Endothelial cell of umbilical vein (primary cell): ENCODE data around the gene GSDMA. TPM values are rescaled to one million over a fixed set of nuclear protein-coding genes. Genes with fewer than 3 reads are reported as not detected.

Source experiments
- BruUV-seq: library from RNA; stranded (reverse); fragments of 400-500 nt; replicated peaks from 2 replicates; lab custom pipeline; 2021; lab: Mats Ljungman, UMichigan
- CTCF ChIA-PET: fragments of 300-600, 350-600 bp; sonication (Branson Sonifier 250); formaldehyde crosslinking; loops from one replicate; lab custom pipeline; 2021; ENCODE audit warnings: antibody characterized with exemption, inconsistent platforms; lab: Charles Lee
- POLR2A ChIA-PET: fragments of 300-600, 350-600 bp; sonication (Branson Sonifier 250); formaldehyde crosslinking; loops from one replicate; lab custom pipeline; 2021; ENCODE audit warnings: antibody characterized with exemption, inconsistent platforms; lab: Charles Lee
- DNase-seq: peaks from one replicate; pipeline ENCODE4 v3.0.0-alpha.2; 2011; ENCODE audit warnings: low read depth, low spot score
- FAIRE-seq: peaks from 2 replicates; lab custom pipeline; 2011; peaks lifted over from hg19 to GRCh38; lab: Jason Lieb, UNC
- H2AFZ ChIP-seq: 2 replicates; pipeline ENCODE4 v1.6.0; 2012; ENCODE audit warnings: low read depth, low read length, control low read depth, inconsistent platforms
- H3K27ac ChIP-seq: 2 replicates; pipeline ENCODE4 v1.5.1; 2011; ENCODE audit warnings: low read depth, mild to moderate bottlenecking, control low read depth, low read length, moderate library complexity; ENCODE audit not compliant: insufficient read depth
- H3K27me3 ChIP-seq, 2 experiments: 2 replicates each; pipeline versions ENCODE4 v1.6.0 to v1.6.1; 2011; ENCODE audit warnings: low read length in 2 of 2, mixed read lengths in 1 of 2; ENCODE audit not compliant: control insufficient read depth in 2 of 2, insufficient read depth in 2 of 2
- H3K36me3 ChIP-seq, 2 experiments: 2 replicates in 1 of 2; 3 replicates in 1 of 2; pipeline ENCODE4 v1.5.1; 2011; ENCODE audit warnings: low read length in 2 of 2, mild to moderate bottlenecking in 1 of 2, moderate library complexity in 1 of 2; ENCODE audit not compliant: control insufficient read depth in 2 of 2, insufficient read depth in 2 of 2; ENCODE audit errors: extremely low read depth in 1 of 2
- H3K4me1 ChIP-seq: 3 replicates; pipeline ENCODE4 v1.5.1; 2011; ENCODE audit warnings: mild to moderate bottlenecking, low read length; ENCODE audit not compliant: control insufficient read depth, insufficient read depth; ENCODE audit errors: extremely low read depth
- H3K4me2 ChIP-seq: 2 replicates; pipeline ENCODE4 v1.6.1; 2011; ENCODE audit warnings: low read length, control low read depth, mixed read lengths; ENCODE audit not compliant: insufficient read depth
- H3K4me3 ChIP-seq, 3 experiments: fragments of 200-600 bp in 1 of 3; sonication (generic), shearing (Covaris generic) in 1 of 3; replicated peaks in 1 of 3; 2 replicates each; pipeline ENCODE4 v1.5.1; 2011 to 2016; ENCODE audit warnings: control low read depth in 3 of 3, low read length in 3 of 3, mild to moderate bottlenecking in 2 of 3, inconsistent platforms in 1 of 3, low read depth in 1 of 3, moderate library complexity in 1 of 3; ENCODE audit not compliant: insufficient read depth in 1 of 3
- H3K79me2 ChIP-seq: 2 replicates; pipeline ENCODE4 v1.6.0; 2012; ENCODE audit warnings: low read length, inconsistent platforms; ENCODE audit not compliant: control insufficient read depth, insufficient read depth
- H3K9ac ChIP-seq: replicated peaks from 2 replicates; pipeline ENCODE3; 2011; ENCODE audit warnings: low read length, control low read depth; ENCODE audit not compliant: insufficient read depth; ENCODE audit errors: extremely low read depth
- H3K9me1 ChIP-seq: replicated peaks from 3 replicates; pipeline ENCODE4 v1.6.0; 2011; ENCODE audit warnings: mild to moderate bottlenecking, low read length; ENCODE audit not compliant: control insufficient read depth, insufficient read depth; ENCODE audit errors: extremely low read depth
- H3K9me3 ChIP-seq: replicated peaks from 2 replicates; pipeline ENCODE4 v1.5.1; 2012; ENCODE audit warnings: low read length, inconsistent platforms; ENCODE audit not compliant: control insufficient read depth, insufficient read depth
- H4K20me1 ChIP-seq: replicated peaks from 2 replicates; pipeline ENCODE3; 2011; ENCODE audit warnings: mild to moderate bottlenecking, low read length; ENCODE audit not compliant: control insufficient read depth, insufficient read depth; ENCODE audit errors: extremely low read depth
- EZH2 ChIP-seq: IDR thresholded peaks from 2 replicates; pipeline ENCODE4 v1.6.1; 2012; ENCODE audit warnings: borderline replicate concordance, low read depth, mild to moderate bottlenecking, moderate library complexity, low read length, inconsistent platforms; ENCODE audit not compliant: severe bottlenecking
- FOS ChIP-seq: IDR thresholded peaks from 2 replicates; pipeline ENCODE4 v1.6.1; 2011; ENCODE audit warnings: mild to moderate bottlenecking, low read length, moderate library complexity, borderline replicate concordance; ENCODE audit not compliant: insufficient read depth
- GATA2 ChIP-seq: IDR thresholded peaks from 2 replicates; pipeline ENCODE4 v1.7.0; 2011; ENCODE audit warnings: low read depth, mild to moderate bottlenecking, moderate library complexity, mixed read lengths, low read length; ENCODE audit not compliant: insufficient read length, insufficient read depth
- JUN ChIP-seq: IDR thresholded peaks from 2 replicates; pipeline ENCODE4 v1.6.1; 2011; ENCODE audit warnings: borderline replicate concordance, low read depth; ENCODE audit not compliant: insufficient read length, insufficient read depth
- MYC ChIP-seq: IDR thresholded peaks from one replicate; pipeline ENCODE4 v1.6.1; 2011; ENCODE audit warnings: mild to moderate bottlenecking, low read depth, low read length
- POLR2A ChIP-seq: IDR thresholded peaks from 2 replicates; pipeline ENCODE4 v1.6.1; 2012; ENCODE audit warnings: low read depth, mild to moderate bottlenecking, control low read depth, low read length
- POLR2AphosphoS5 ChIP-seq: IDR thresholded peaks from 2 replicates; pipeline ENCODE4 v1.6.1; 2012; ENCODE audit warnings: low read depth, mild to moderate bottlenecking, control low read depth, low read length, moderate library complexity; ENCODE audit not compliant: insufficient read depth
- dilution Hi-C: fragments of 300-500 bp; cut with MboI; formaldehyde crosslinking; loops from one replicate; pipeline ENCODE4 v1.15.0; 2019; ENCODE audit warnings: low sequenced_read_pairs; ENCODE audit not compliant: extremely low pct_ligation_motif_present
- intact Hi-C: fragments of 100-400 bp; cut with micrococcal nuclease; formaldehyde crosslinking; loops from one replicate; pipeline ENCODE4 v1.10.0; 2022
- polyA plus RNA-seq, 4 experiments: library from polyadenylated mRNA; depleted of rRNA in 3 of 4; stranded (reverse) in 3 of 4; unstranded in 1 of 4; fragments of >200 nt; gene quantifications; 2 replicates each; pipeline versions ENCODE4 v1.2.1 to v1.2.3, GENCODE V29; 2011 to 2012; ENCODE audit warnings: missing spikeins in 1 of 4
- total RNA-seq: library from RNA; stranded (reverse); gene quantifications from 2 replicates; pipeline ENCODE4 v1.2.3, GENCODE V29; 2021
- TF ChIP-seq, protein P1 (sequence below): IDR thresholded peaks from 2 replicates; pipeline ENCODE4 v1.6.1; 2011; ENCODE audit not compliant: insufficient read depth, insufficient read length
- TF ChIP-seq, protein P2 (sequence below), 2 donors: IDR thresholded peaks; 1 replicate in 1 of 2; 2 replicates in 1 of 2; pipeline ENCODE4 v1.5.1; 2011; ENCODE audit warnings: low read length in 2 of 2, mild to moderate bottlenecking in 2 of 2, moderate library complexity in 2 of 2, control low read depth in 1 of 2, inconsistent platforms in 1 of 2, low read depth in 1 of 2; ENCODE audit not compliant: insufficient read depth in 1 of 2; ENCODE audit errors: extremely low read depth in 1 of 2

Gene GSDMA
- total and polyA plus RNA-seq, 2 donors (not counting 3 experiments of a cell fraction or from before 2014, with no cell fraction given) = not detected

DNA sequence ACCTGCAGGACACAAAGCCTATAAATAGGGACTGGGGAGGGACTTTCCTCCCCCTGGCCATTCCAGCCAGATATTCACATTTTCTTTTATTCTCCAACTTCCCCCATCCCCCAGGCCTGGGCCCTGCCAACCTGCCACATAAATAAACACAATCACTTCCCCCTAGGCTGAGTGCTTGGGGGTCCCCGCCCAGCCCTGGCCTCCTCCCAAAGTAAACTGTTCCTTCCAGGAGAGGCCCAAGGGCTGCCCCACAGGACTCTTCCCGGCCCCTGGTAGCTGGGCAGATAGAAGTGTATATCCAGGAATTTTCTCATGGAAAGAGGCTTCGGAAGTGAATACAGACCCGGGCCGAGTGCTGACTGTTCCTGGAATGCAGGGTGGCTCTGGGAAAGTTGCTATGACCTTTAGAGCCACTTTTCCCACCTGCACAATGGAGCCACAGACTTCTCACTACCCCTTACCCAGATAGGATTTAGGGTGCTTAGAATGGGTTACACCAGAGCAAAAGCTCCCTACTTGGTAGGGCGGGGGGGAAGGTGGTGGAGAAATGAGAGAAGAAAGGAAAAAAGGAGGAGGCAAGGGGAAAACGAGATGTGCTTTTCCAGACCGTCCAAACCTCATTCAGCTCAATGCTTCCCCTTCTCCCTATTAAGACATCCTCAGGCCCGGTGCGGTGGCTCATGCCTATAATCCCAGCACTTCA, 60.9 kb downstream of the GSDMA start:
- intact Hi-C loops = loop anchor here (1.0 kb wide), 1 partner anchor 63 kb away; no protein-coding TSS in a partner anchor
- POLR2A ChIA-PET = no interaction called here
- H3K4me2 ChIP-seq = peak overlapping the region; percentile 26

More for the DNA sequence above, 60.9 kb downstream of the GSDMA start:
- H3K9me3 ChIP-seq = no peaks in the 10 kb centered on the region
- DNase-seq (peak; percentile 87), FAIRE-seq (peak; percentile 87)
- no peaks in the 10 kb centered on the region for H3K27me3 ChIP-seq
- peaks cover 79% of the 10 kb centered on the region for H3K4me1 ChIP-seq
- peaks cover 3 to 21% of the 10 kb centered on the region in 2 experiments for H3K36me3 ChIP-seq
- peaks cover 4% of the 10 kb centered on the region for H3K79me2 ChIP-seq
- H3K4me3 ChIP-seq = no peak overlapping the region
- H3K9me1 ChIP-seq = no peaks in the 10 kb centered on the region
- dilution Hi-C loops = no loop called here
- no peak overlapping the region for H2AFZ ChIP-seq
- TF ChIP-seq GATA2 (no peak), POLR2A (no peak), MYC (no peak), FOS (peak; percentile 46), POLR2AphosphoS5 (peak; percentile 92), EZH2 (no peak), JUN (peak; percentile 14)
- TF ChIP-seq, protein P1, sequence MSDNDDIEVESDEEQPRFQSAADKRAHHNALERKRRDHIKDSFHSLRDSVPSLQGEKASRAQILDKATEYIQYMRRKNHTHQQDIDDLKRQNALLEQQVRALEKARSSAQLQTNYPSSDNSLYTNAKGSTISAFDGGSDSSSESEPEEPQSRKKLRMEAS = no peak
- TF ChIP-seq, protein P2, sequence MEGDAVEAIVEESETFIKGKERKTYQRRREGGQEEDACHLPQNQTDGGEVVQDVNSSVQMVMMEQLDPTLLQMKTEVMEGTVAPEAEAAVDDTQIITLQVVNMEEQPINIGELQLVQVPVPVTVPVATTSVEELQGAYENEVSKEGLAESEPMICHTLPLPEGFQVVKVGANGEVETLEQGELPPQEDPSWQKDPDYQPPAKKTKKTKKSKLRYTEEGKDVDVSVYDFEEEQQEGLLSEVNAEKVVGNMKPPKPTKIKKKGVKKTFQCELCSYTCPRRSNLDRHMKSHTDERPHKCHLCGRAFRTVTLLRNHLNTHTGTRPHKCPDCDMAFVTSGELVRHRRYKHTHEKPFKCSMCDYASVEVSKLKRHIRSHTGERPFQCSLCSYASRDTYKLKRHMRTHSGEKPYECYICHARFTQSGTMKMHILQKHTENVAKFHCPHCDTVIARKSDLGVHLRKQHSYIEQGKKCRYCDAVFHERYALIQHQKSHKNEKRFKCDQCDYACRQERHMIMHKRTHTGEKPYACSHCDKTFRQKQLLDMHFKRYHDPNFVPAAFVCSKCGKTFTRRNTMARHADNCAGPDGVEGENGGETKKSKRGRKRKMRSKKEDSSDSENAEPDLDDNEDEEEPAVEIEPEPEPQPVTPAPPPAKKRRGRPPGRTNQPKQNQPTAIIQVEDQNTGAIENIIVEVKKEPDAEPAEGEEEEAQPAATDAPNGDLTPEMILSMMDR (IDR thresholded peaks at IDR 0.05; ENCODE audit: extremely low read depth in 1 of 2, insufficient read depth in 1 of 2, low read depth in 1 of 2, low read length in 2 of 2) = no peak
- CTCF ChIA-PET = interaction anchor here (1.3 to 5.5 kb wide), 2 partner anchors 10 to 15 kb away, joined by 5 to 246 read pairs; partner anchors contain the start of gene CSF3
- peak overlapping the region; percentile 99 for H3K27ac ChIP-seq
- BruUV-seq = no TSS peak
- H4K20me1 ChIP-seq = no peaks in the 10 kb centered on the region
- H3K9ac ChIP-seq = peak overlapping the region; percentile 32
